ENCODE results near the gene KIAA1671. TPM values are rescaled to one million over a fixed set of nuclear protein-coding genes. Genes with fewer than 3 reads are reported as not detected.

The KIAA1671 gene
- total RNA-seq, 4 donors from 2014 or later: 7.5 to 26.5 (median 9.1) TPM

- TF ChIP-seq, protein P1, sequence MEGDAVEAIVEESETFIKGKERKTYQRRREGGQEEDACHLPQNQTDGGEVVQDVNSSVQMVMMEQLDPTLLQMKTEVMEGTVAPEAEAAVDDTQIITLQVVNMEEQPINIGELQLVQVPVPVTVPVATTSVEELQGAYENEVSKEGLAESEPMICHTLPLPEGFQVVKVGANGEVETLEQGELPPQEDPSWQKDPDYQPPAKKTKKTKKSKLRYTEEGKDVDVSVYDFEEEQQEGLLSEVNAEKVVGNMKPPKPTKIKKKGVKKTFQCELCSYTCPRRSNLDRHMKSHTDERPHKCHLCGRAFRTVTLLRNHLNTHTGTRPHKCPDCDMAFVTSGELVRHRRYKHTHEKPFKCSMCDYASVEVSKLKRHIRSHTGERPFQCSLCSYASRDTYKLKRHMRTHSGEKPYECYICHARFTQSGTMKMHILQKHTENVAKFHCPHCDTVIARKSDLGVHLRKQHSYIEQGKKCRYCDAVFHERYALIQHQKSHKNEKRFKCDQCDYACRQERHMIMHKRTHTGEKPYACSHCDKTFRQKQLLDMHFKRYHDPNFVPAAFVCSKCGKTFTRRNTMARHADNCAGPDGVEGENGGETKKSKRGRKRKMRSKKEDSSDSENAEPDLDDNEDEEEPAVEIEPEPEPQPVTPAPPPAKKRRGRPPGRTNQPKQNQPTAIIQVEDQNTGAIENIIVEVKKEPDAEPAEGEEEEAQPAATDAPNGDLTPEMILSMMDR (IDR thresholded peaks at IDR 0.05): no peak
- DNase-seq (ENCODE audit: low spot score): no peak
- ATAC-seq (ENCODE audit: low FRiP score): no peak
Observed at GRCh38 chr22:25062386-25063085, 110.0 kb downstream of the KIAA1671 start.

DNA sequence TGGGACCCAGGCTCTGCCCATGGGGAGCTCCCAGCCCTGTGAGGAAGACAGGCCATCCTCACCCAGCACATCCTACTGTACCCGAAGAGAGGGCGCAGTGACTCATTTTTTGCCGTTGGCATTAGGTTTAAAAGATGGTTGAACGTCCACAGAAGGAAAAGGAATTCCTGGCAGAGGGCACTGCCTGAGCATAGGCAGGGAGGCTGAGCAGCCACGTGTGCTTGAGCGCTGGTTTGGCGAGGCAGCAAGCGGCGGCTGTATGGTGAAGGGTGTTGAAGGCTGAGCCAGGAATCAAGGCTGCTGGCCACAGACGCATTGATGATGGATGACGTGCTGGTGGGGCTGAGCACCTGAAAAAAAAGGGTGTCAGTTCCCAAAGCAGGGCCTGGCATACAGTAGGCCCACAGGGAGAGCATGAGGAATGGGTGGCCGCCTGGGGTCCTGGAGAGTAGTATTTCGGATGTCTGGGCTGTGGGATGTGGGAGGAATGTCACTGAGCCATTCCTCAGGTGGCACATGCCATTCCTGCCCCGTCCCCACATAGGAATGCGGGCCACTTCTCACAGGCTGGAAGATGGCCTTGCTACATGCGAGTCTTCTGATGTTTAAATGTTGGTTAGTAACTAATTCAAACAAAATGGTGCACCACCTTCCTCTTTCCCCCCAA, 112.5 kb downstream of the KIAA1671 start:
- TF ChIP-seq, protein P1 (IDR thresholded peaks at IDR 0.05): no peak
- ATAC-seq (ENCODE audit: low FRiP score): no peak
- DNase-seq (ENCODE audit: low spot score): no peak

- TF ChIP-seq, protein P1 (IDR thresholded peaks at IDR 0.05): no peak
- no peak for ATAC-seq (ENCODE audit: low FRiP score)
- DNase-seq (ENCODE audit: low spot score): no peak
Observed at GRCh38 chr22:25066861-25067435, 114.4 kb downstream of the KIAA1671 start.

DNA sequence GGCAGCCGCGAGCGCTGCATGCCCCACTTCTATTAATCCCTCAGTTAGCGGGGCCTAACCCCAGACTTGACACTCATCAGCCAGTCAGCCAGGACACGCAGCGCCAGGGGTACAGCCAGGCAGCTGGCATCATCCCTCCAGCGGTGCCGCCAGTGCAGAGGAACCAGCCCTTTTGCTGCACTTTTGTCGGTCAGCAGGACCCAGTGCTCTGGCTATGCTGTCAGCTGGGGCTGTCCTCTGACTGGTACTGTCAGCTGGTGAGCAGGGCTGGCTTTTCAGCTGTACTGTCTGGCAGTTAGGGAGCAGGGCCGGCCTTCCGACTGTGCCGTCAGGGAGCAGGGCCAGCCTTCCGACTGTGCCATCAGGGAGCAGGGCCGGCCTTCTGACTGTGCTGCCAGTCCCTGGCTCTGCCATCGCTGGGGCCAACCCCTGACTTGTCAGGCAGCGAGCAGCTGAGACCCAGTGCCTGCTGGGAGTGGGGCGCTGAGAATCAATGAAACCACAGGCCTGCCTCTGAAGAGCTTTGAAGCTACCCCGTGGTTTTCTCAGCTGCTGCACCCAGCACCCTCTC, 115.4 kb downstream of the KIAA1671 start:
- ATAC-seq (ENCODE audit: low FRiP score) (no peak), DNase-seq (ENCODE audit: low spot score) (no peak)
- TF ChIP-seq, protein P1 (IDR thresholded peaks at IDR 0.05): no peak

DNA sequence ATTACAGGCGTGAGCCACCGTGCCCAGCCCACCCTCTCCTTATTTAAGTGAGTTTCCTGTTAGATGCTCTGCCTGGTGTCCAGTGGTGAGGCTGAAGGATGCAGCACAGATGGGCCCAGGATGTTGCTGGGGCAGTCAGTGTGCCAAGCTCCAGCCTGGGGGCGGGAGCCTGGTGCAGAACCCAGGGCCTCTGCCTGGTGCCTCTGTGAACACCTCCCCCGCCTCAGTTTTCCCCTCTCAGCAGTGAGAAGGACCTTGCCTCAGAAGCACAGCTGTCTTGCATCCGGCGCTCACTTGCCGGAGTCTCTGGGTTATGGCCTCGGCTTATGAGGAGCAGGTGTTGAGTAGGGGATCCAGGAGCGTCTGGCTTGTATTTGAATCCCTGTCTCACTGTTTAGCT, 116.2 kb downstream of the KIAA1671 start:
- TF ChIP-seq, protein P1 (IDR thresholded peaks at IDR 0.05): no peak
- DNase-seq (ENCODE audit: low spot score): no peak
- no peak for ATAC-seq (ENCODE audit: low FRiP score)

DNA sequence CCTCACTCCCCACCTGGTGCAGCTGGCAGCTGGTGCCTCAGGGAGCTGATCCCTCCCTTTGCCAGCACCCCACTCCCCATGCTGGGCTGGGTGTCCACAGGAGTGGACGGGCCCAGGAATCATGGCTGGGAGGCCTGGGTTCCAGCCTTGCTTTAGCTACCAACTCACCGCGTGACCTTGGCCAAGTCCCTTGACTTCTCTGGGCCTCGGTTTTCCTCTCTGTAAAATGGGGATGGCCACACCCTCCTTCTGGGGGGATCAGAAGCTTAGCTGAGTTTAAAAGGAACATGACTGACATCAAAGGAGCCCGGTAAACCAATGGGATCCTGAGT, 116.9 kb downstream of the KIAA1671 start:
- DNase-seq (ENCODE audit: low spot score) (no peak), ATAC-seq (ENCODE audit: low FRiP score) (no peak)
- TF ChIP-seq, protein P1 (IDR thresholded peaks at IDR 0.05): no peak
